GM19099 (cell line): ENCODE results near the gene C1orf185.

Experiments used
- POLR2A ChIP-seq: IDR thresholded peaks from 3 replicates; pipeline ENCODE4 v1.6.1; 2011; ENCODE audit warnings: low read depth; ENCODE audit not compliant: insufficient read length; ENCODE audit errors: extremely low read depth

The C1orf185 gene

GRCh38 chr1:51101976-51102375 lies at the start of gene C1orf185:
C1orf185 (plus strand) TSS chr1:51102228; CDS start chr1:51102234, 6 bp downstream.
- no peak for TF ChIP-seq POLR2A

- no peak for TF ChIP-seq POLR2A
These were observed 43.2 kb upstream of the C1orf185 start for GRCh38 chr1:51058858-51059257.

- no peak for TF ChIP-seq POLR2A
These were observed 40.7 kb upstream of the C1orf185 start for GRCh38 chr1:51061231-51061918.

GRCh38 chr1:51063121-51063520 lies 38.9 kb upstream of the C1orf185 start:
- no peak for TF ChIP-seq POLR2A

- TF ChIP-seq POLR2A: no peak
These were observed 32.0 kb upstream of the C1orf185 start for GRCh38 chr1:51070011-51070410.

GRCh38 chr1:51070640-51071039 lies 31.4 kb upstream of the C1orf185 start:
- TF ChIP-seq POLR2A: no peak

- TF ChIP-seq POLR2A: no peak
These were observed 30.6 kb upstream of the C1orf185 start for GRCh38 chr1:51071291-51072042.

GRCh38 chr1:51072043-51072439 lies 30.0 kb upstream of the C1orf185 start:
- TF ChIP-seq POLR2A: no peak

- no peak for TF ChIP-seq POLR2A
These were observed 29.4 kb upstream of the C1orf185 start for GRCh38 chr1:51072651-51073050.

GRCh38 chr1:51073456-51073855 lies 28.6 kb upstream of the C1orf185 start:
- TF ChIP-seq POLR2A: no peak

GRCh38 chr1:51086496-51087271 lies 15.3 kb upstream of the C1orf185 start:
- no peak for TF ChIP-seq POLR2A

- no peak for TF ChIP-seq POLR2A
These were observed 13.6 kb upstream of the C1orf185 start for GRCh38 chr1:51088474-51088873.

- no peak for TF ChIP-seq POLR2A
These were observed 8.4 kb upstream of the C1orf185 start for GRCh38 chr1:51093581-51093980.

- TF ChIP-seq POLR2A: no peak
These were observed 4.9 kb upstream of the C1orf185 start for GRCh38 chr1:51097171-51097570.

GRCh38 chr1:51100264-51100880 lies 1.7 kb upstream of the C1orf185 start:
- no peak for TF ChIP-seq POLR2A

- no peak for TF ChIP-seq POLR2A
These were observed 12.1 kb downstream of the C1orf185 start for GRCh38 chr1:51114137-51114536.
